GM18858 (cell line): ENCODE data around the gene DDR1.
A peak's percentile ranks its signal among the peaks of the same experiment; 100 is the strongest.
"Not testable (repeated sequence)": the region's sequence is repeated elsewhere in the genome, so short reads cannot be mapped to it uniquely, and the experiment has no call there.

Experiments
- ATAC-seq: cut with Tn5 transposase; IDR thresholded peaks from one replicate; pipeline ENCODE4 v1.9.1; 2021; ENCODE audit not compliant: unreplicated experiment

Gene DDR1

GRCh38 chr6:30891816-30892538 lies 7.7 kb downstream of the DDR1 start:
- ATAC-seq: no peak

GRCh38 chr6:30893001-30893591 lies 8.8 kb downstream of the DDR1 start:
- no peak for ATAC-seq

- ATAC-seq: no peak
These were observed 9.3 kb downstream of the DDR1 start for GRCh38 chr6:30893666-30894065.

- no peak for ATAC-seq
These were observed 10.1 kb downstream of the DDR1 start for GRCh38 chr6:30894381-30894780.

GRCh38 chr6:30894935-30895334 lies 10.6 kb downstream of the DDR1 start:
- no peak for ATAC-seq

- ATAC-seq: no peak
These were observed 11.0 kb downstream of the DDR1 start for GRCh38 chr6:30895343-30895742.

- ATAC-seq: no peak
These were observed 12.2 kb downstream of the DDR1 start for GRCh38 chr6:30896541-30896940.

GRCh38 chr6:30897882-30898281 lies 13.6 kb downstream of the DDR1 start:
- ATAC-seq: no peak

- ATAC-seq: no peak
These were observed 14.5 kb downstream of the DDR1 start for GRCh38 chr6:30898750-30899360.

- no peak for ATAC-seq
These were observed 16.6 kb downstream of the DDR1 start for GRCh38 chr6:30900863-30901417.

- ATAC-seq: no peak
These were observed 17.1 kb downstream of the DDR1 start for GRCh38 chr6:30901436-30901835.

- not testable (repeated sequence) for ATAC-seq
These were observed 17.9 kb downstream of the DDR1 start for GRCh38 chr6:30902196-30902595.

- no peak for ATAC-seq
These were observed 18.4 kb downstream of the DDR1 start for GRCh38 chr6:30902709-30903108.

GRCh38 chr6:30903236-30903635 lies 18.9 kb downstream of the DDR1 start:
- ATAC-seq: no peak

- not testable (repeated sequence) for ATAC-seq
These were observed 23.0 kb downstream of the DDR1 start for GRCh38 chr6:30907290-30907757.

GRCh38 chr6:30907758-30908591 lies 23.7 kb downstream of the DDR1 start, which contains the start of gene GTF2H4:
Gene GTF2H4 (plus strand): TSS chr6:30908207.
- peak; percentile 84 for ATAC-seq

GRCh38 chr6:30908700-30909099 lies 24.4 kb downstream of the DDR1 start:
- no peak for ATAC-seq

GRCh38 chr6:30910473-30910872 lies 26.2 kb downstream of the DDR1 start:
- ATAC-seq: not testable (repeated sequence)

- ATAC-seq: no peak
These were observed 28.6 kb downstream of the DDR1 start for GRCh38 chr6:30912746-30913520.

GRCh38 chr6:30913721-30914075 lies 29.4 kb downstream of the DDR1 start:
- no peak for ATAC-seq
